PFSK-1 (cell line): ENCODE data around the gene KAT5.

Experiments
- POLR2AphosphoS5 ChIP-seq: IDR thresholded peaks from 2 replicates; pipeline ENCODE4 v1.6.1; 2012; ENCODE audit warnings: low read depth, mild to moderate bottlenecking, control low read depth, low read length, moderate library complexity
- REST ChIP-seq, 2 experiments: IDR thresholded peaks; 2 replicates each; pipeline versions ENCODE4 v1.6.1 to v1.8.0; 2011 to 2012; ENCODE audit warnings: low read depth in 2 of 2, low read length in 2 of 2, control low read depth in 1 of 2, inconsistent platforms in 1 of 2, mild to moderate bottlenecking in 1 of 2, moderate library complexity in 1 of 2; ENCODE audit not compliant: insufficient read depth in 1 of 2
- SIN3A ChIP-seq: IDR thresholded peaks from 2 replicates; pipeline ENCODE4 v1.6.1; 2012; ENCODE audit warnings: mild to moderate bottlenecking, low read length, moderate library complexity, borderline replicate concordance; ENCODE audit not compliant: insufficient read depth
- TAF1 ChIP-seq: IDR thresholded peaks from 2 replicates; pipeline ENCODE4 v1.6.1; 2012; ENCODE audit warnings: low read length, control low read depth, borderline replicate concordance; ENCODE audit not compliant: insufficient read depth

DNA sequence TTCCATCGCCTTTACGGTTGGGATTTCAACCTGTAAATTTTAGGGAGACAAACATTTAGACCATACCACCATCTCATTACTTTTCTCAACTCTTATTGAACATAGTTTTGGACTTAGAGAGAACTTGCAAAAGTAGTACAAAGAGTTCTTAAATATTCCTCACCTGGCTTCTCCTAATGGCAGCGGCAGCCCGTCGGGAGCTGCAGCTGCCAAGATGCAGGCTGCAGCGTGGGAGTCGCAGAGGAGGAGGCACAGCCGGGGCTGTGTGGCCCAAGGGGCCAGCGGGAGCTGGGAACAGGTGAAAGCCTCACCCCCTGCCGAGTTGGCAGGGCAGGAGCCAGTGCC, 31.6 kb downstream of the KAT5 start:
- TF ChIP-seq SIN3A (no peak), POLR2AphosphoS5 (no peak), TAF1 (no peak), REST (IDR thresholded peaks at IDR 0.05; ENCODE audit: insufficient read depth in 1 of 2, low read depth in 2 of 2, low read length in 2 of 2) (no peak)
